ENCODE measurements around the gene SMIM13. TPM values are rescaled to one million over a fixed set of nuclear protein-coding genes. Genes with fewer than 3 reads are reported as not detected.

SMIM13 gene
- total and polyA plus RNA-seq, 2 experiments from 2014 or later, result 8.9 to 9.6 TPM

- no peaks in the 10 kb centered on the region for H3K36me3 ChIP-seq
- peak overlapping the region; percentile 94 for H3K4me3 ChIP-seq
- no peaks in the 10 kb centered on the region for H3K4me1 ChIP-seq (ENCODE audit: low read depth)
- DNase-seq (ENCODE audit: low read depth in 1 of 2, low spot score in 1 of 2), result peak; percentile 51 to 61
- H3K27ac ChIP-seq, result peak overlapping the region; percentile 82
- TF ChIP-seq CTCF (IDR thresholded peaks at IDR 0.05; ENCODE audit: low read depth, low read length), result no peak
- no peaks in the 10 kb centered on the region for H3K27me3 ChIP-seq
- no peaks in the 10 kb centered on the region for H3K9me3 ChIP-seq (ENCODE audit: low read depth)
Measured at GRCh38 chr6:11094411-11094851, 797 bp downstream of the SMIM13 start.

- Histone ChIP-seq H3K4me3 (peak overlapping the region; percentile 94), H3K27me3 (no peaks in the 10 kb centered on the region), H3K4me1 (ENCODE audit: low read depth) (no peaks in the 10 kb centered on the region), H3K36me3 (no peaks in the 10 kb centered on the region), H3K9me3 (ENCODE audit: low read depth) (no peaks in the 10 kb centered on the region), H3K27ac (peak overlapping the region; percentile 82)
- DNase-seq (ENCODE audit: low read depth in 1 of 2, low spot score in 1 of 2), result no peak
- TF ChIP-seq CTCF (IDR thresholded peaks at IDR 0.05; ENCODE audit: low read depth, low read length), result no peak
Measured at GRCh38 chr6:11094941-11095340, 1.3 kb downstream of the SMIM13 start.

- H3K27me3 ChIP-seq, result no peaks in the 10 kb centered on the region
- no peaks in the 10 kb centered on the region for H3K9me3 ChIP-seq (ENCODE audit: low read depth)
- H3K4me1 ChIP-seq (ENCODE audit: low read depth), result no peaks in the 10 kb centered on the region
- TF ChIP-seq CTCF (IDR thresholded peaks at IDR 0.05; ENCODE audit: low read depth, low read length), result no peak
- no peak overlapping the region for H3K4me3 ChIP-seq
- no peaks in the 10 kb centered on the region for H3K36me3 ChIP-seq
- DNase-seq (ENCODE audit: low read depth in 1 of 2, low spot score in 1 of 2), result peak; percentile 18 to 90
- H3K27ac ChIP-seq, result no peak overlapping the region
Measured at GRCh38 chr6:11096109-11096508, 2.5 kb downstream of the SMIM13 start.

GRCh38 chr6:11097476-11097875, 3.8 kb downstream of the SMIM13 start:
- H3K36me3 ChIP-seq, result no peaks in the 10 kb centered on the region
- no peaks in the 10 kb centered on the region for H3K27me3 ChIP-seq
- no peaks in the 10 kb centered on the region for H3K4me1 ChIP-seq (ENCODE audit: low read depth)
- peak in 1 of 2 donors; percentile 52 for DNase-seq (ENCODE audit: low read depth in 1 of 2, low spot score in 1 of 2)
- H3K9me3 ChIP-seq (ENCODE audit: low read depth), result no peaks in the 10 kb centered on the region
- H3K4me3 ChIP-seq, result no peak overlapping the region
- TF ChIP-seq CTCF (IDR thresholded peaks at IDR 0.05; ENCODE audit: low read depth, low read length), result no peak
- H3K27ac ChIP-seq, result no peak overlapping the region

GRCh38 chr6:11098004-11098403, 4.4 kb downstream of the SMIM13 start:
- Histone ChIP-seq H3K27ac (no peak overlapping the region), H3K4me1 (ENCODE audit: low read depth) (no peaks in the 10 kb centered on the region)
- TF ChIP-seq CTCF (IDR thresholded peaks at IDR 0.05; ENCODE audit: low read depth, low read length), result no peak

GRCh38 chr6:11101417-11101816, 7.8 kb downstream of the SMIM13 start:
- no peaks in the 10 kb centered on the region for H3K27me3 ChIP-seq
- no peak for TF ChIP-seq CTCF (IDR thresholded peaks at IDR 0.05; ENCODE audit: low read depth, low read length)
- DNase-seq (ENCODE audit: low read depth in 1 of 2, low spot score in 1 of 2), result no peak
- H3K4me1 ChIP-seq (ENCODE audit: low read depth), result no peaks in the 10 kb centered on the region
- H3K27ac ChIP-seq, result no peak overlapping the region
- H3K4me3 ChIP-seq, result no peak overlapping the region
- H3K9me3 ChIP-seq (ENCODE audit: low read depth), result no peaks in the 10 kb centered on the region
- H3K36me3 ChIP-seq, result no peaks in the 10 kb centered on the region

More at GRCh38 chr6:11098004-11098403, 4.4 kb downstream of the SMIM13 start:
- H3K4me3 ChIP-seq, result no peak overlapping the region
- no peaks in the 10 kb centered on the region for H3K36me3 ChIP-seq
- no peak for DNase-seq (ENCODE audit: low read depth in 1 of 2, low spot score in 1 of 2)
- no peaks in the 10 kb centered on the region for H3K27me3 ChIP-seq
- no peaks in the 10 kb centered on the region for H3K9me3 ChIP-seq (ENCODE audit: low read depth)
